GM11168 (cell line): Measurements from ENCODE around the gene RNF130.

ENCODE experiments used
- in situ Hi-C: fragments of 300-500 bp; cut with MboI; formaldehyde crosslinking; loops from one replicate; pipeline ENCODE4 v1.12.0; 2022; ENCODE audit warnings: low sequenced_read_pairs; ENCODE audit not compliant: unreplicated experiment

Gene RNF130

GRCh38 chr5:179930788-179931473 lies 140.6 kb downstream of the RNF130 start:
- in situ Hi-C loops: no loop called here

- in situ Hi-C loops: no loop called here
Measured at GRCh38 chr5:179927824-179928223, 143.7 kb downstream of the RNF130 start.

- in situ Hi-C loops: no loop called here
Measured at GRCh38 chr5:179926657-179927056, 144.9 kb downstream of the RNF130 start.

- in situ Hi-C loops: no loop called here
Measured at GRCh38 chr5:179923436-179923835, 148.1 kb downstream of the RNF130 start.

- in situ Hi-C loops: no loop called here
Measured at GRCh38 chr5:179920175-179920574, 151.4 kb downstream of the RNF130 start.

GRCh38 chr5:179919487-179920060 lies 152.0 kb downstream of the RNF130 start:
- in situ Hi-C loops: no loop called here

GRCh38 chr5:179918742-179919486 lies 152.6 kb downstream of the RNF130 start:
- in situ Hi-C loops: no loop called here

- in situ Hi-C loops: no loop called here
Measured at GRCh38 chr5:179916523-179916922, 155.0 kb downstream of the RNF130 start.

GRCh38 chr5:179915406-179915935 lies 156.1 kb downstream of the RNF130 start:
- in situ Hi-C loops: no loop called here

- in situ Hi-C loops: no loop called here
Measured at GRCh38 chr5:179914032-179914755, 157.4 kb downstream of the RNF130 start.

GRCh38 chr5:179913461-179913860 lies 158.1 kb downstream of the RNF130 start:
- in situ Hi-C loops: no loop called here

GRCh38 chr5:179912951-179913350 lies 158.6 kb downstream of the RNF130 start:
- in situ Hi-C loops: no loop called here

GRCh38 chr5:179912386-179912785 lies 159.2 kb downstream of the RNF130 start:
- in situ Hi-C loops: no loop called here

GRCh38 chr5:179909224-179909623 lies 162.3 kb downstream of the RNF130 start:
- in situ Hi-C loops: loop anchor here (10.0 kb wide), 1 partner anchor 114 kb away; the partner anchor contains the start of gene LTC4S

GRCh38 chr5:179908528-179908927 lies 163.0 kb downstream of the RNF130 start:
- in situ Hi-C loops: loop anchor here (10.0 kb wide), 1 partner anchor 114 kb away; the partner anchor contains the start of gene LTC4S

GRCh38 chr5:179907556-179908324 lies 163.8 kb downstream of the RNF130 start, which contains the start of gene TBC1D9B:
Gene TBC1D9B, minus strand, starts transcription at chr5:179907897. Its CDS starts 76 bp downstream, at chr5:179907821.
- in situ Hi-C loops: loop anchor here (10.0 kb wide), 1 partner anchor 113 kb away; the partner anchor contains the start of gene LTC4S

GRCh38 chr5:179906795-179907555 lies 164.6 kb downstream of the RNF130 start:
- in situ Hi-C loops: loop anchor here (10.0 kb wide), 1 partner anchor 112 kb away; the partner anchor contains the start of gene LTC4S

GRCh38 chr5:179906294-179906794 lies 165.2 kb downstream of the RNF130 start:
- in situ Hi-C loops: loop anchor here (10.0 kb wide), 1 partner anchor 112 kb away; the partner anchor contains the start of gene LTC4S
